ENCODE results near the gene JHY. TPM values are rescaled to one million over a fixed set of nuclear protein-coding genes. Genes with fewer than 3 reads are reported as not detected.

JHY gene
- total and polyA plus RNA-seq, 2 of the 4 experiments (the other 2 are of a cell fraction): 0.51 to 0.54 TPM

- Histone ChIP-seq H4K20me1 (ENCODE audit: insufficient read depth, low read length) (no peaks in the 10 kb centered on the region), H2BK120ac (ENCODE audit: low read depth, low read length) (no peak overlapping the region), H3K56ac (ENCODE audit: extremely low read depth, insufficient read depth, low read length) (no peak overlapping the region), H2BK20ac (ENCODE audit: low read depth, low read length) (no peak overlapping the region), H3K9me1 (ENCODE audit: insufficient read depth, low read length) (no peaks in the 10 kb centered on the region), H3K79me1 (ENCODE audit: low read depth in 1 of 2, low read length in 2 of 2) (no peaks in the 10 kb centered on the region), H3K4ac (ENCODE audit: low read depth, low read length) (no peak overlapping the region), H4K8ac (ENCODE audit: low read depth in 2 of 2, low read length in 2 of 2) (no peak overlapping the region), H3K9me3 (ENCODE audit: control insufficient read depth, insufficient read depth, low read length) (no peaks in the 10 kb centered on the region), H3K23ac (ENCODE audit: low read depth, low read length) (no peak overlapping the region), H2BK15ac (ENCODE audit: low read depth, low read length) (no peak overlapping the region), H3K27ac (ENCODE audit: insufficient read depth, low read length) (no peak overlapping the region), H4K5ac (ENCODE audit: low read depth, low read length) (no peak overlapping the region), H2AK5ac (ENCODE audit: low read depth, low read length) (no peak overlapping the region), H2AK9ac (replicated peaks; ENCODE audit: low read depth, low read length, poor library complexity) (no peak overlapping the region), H2AFZ (replicated peaks; ENCODE audit: low read length, poor library complexity) (no peak overlapping the region), H3K36me3 (ENCODE audit: control insufficient read depth, insufficient read depth, low read length) (no peaks in the 10 kb centered on the region), H3K18ac (ENCODE audit: low read depth, low read length) (no peak overlapping the region), H3K9ac (ENCODE audit: low read depth, low read length) (no peak overlapping the region), H3K4me1 (ENCODE audit: control insufficient read depth, insufficient read depth, low read length) (no peaks in the 10 kb centered on the region), H4K91ac (ENCODE audit: insufficient read depth, low read depth, low read length) (no peak overlapping the region), H3K14ac (replicated peaks; ENCODE audit: low read depth, low read length) (no peak overlapping the region), H3K4me3 (ENCODE audit: insufficient read depth, low read depth, low read length) (no peak overlapping the region), H3K27me3 (ENCODE audit: control insufficient read depth, insufficient read depth, low read length) (peaks cover 2% of the 10 kb centered on the region), H3K4me2 (ENCODE audit: low read depth, low read length) (no peak overlapping the region), H2BK5ac (ENCODE audit: low read depth, low read length, poor library complexity, severe bottlenecking) (no peak overlapping the region)
- no TSS peak for BruUV-seq (replicated peaks)
- in situ Hi-C loops (cut with MboI; ENCODE audit: low sequenced_read_pairs): no loop called here
- no CpG with 5 or more reads among the region's 2 CpGs for WGBS, 2 experiments (ENCODE audit: extremely low coverage in 2 of 2, insufficient read length in 1 of 2)
- TF ChIP-seq SMC3 (IDR thresholded peaks at IDR 0.05; ENCODE audit: low read depth, low read length): no peak
- TF ChIP-seq CHD1 (IDR thresholded peaks at IDR 0.05; ENCODE audit: low read depth, low read length): no peak
- TF ChIP-seq CTCF (conservative IDR thresholded peaks at IDR 0.05; ENCODE audit: low read depth, low read length): no peak
- no peak for TF ChIP-seq RAD21 (IDR thresholded peaks at IDR 0.05; ENCODE audit: low read length)
- no peak for TF ChIP-seq RCOR1 (IDR thresholded peaks at IDR 0.05; ENCODE audit: insufficient replicate concordance, low read length)
- no peak for TF ChIP-seq NFE2L2 (IDR thresholded peaks at IDR 0.05; ENCODE audit: low read depth, low read length)
- TF ChIP-seq MAZ (IDR thresholded peaks at IDR 0.05; ENCODE audit: borderline replicate concordance, low read depth, low read length): no peak
- intact Hi-C loops (cut with micrococcal nuclease): no loop called here
- DNase-seq (no peak), ATAC-seq (ENCODE audit: low read depth) (no peak)
- CTCF ChIA-PET: interaction anchor here (1.2 kb wide), 1 partner anchor 29 kb away, joined by 3 read pairs; no protein-coding TSS in a partner anchor
- POLR2A ChIA-PET (ENCODE audit: unreplicated experiment): no interaction called here
- dilution Hi-C loops (cut with HindIII; ENCODE audit: low sequenced_read_pairs, unreplicated experiment): no loop called here
Measured at GRCh38 chr11:122888162-122888561, 5.6 kb downstream of the JHY start.
